ENCODE results near the gene MCC. TPM values are rescaled to one million over a fixed set of nuclear protein-coding genes. Genes with fewer than 3 reads are reported as not detected.

MCC gene
- total RNA-seq, 1 donor from 2014 or later: 2.5 TPM

GRCh38 chr5:113181853-113182490 lies 306.3 kb downstream of the MCC start:
- no peaks in the 10 kb centered on the region for H3F3A ChIP-seq (ENCODE audit: low read depth)
- H2AFZ ChIP-seq (replicated peaks): no peak overlapping the region
- no peak for DNase-seq (ENCODE audit: low spot score)
- Mint-ChIP-seq H3K4me3 (no peak overlapping the region), H3K36me3 (no peaks in the 10 kb centered on the region), H3K9me3 (no peaks in the 10 kb centered on the region), H3K4me1 (peaks cover 17% of the 10 kb centered on the region), H3K27me3 (ENCODE audit: insufficient read depth, low read depth) (peaks cover 2% of the 10 kb centered on the region), H3K27ac (no peak overlapping the region)
- no peaks in the 10 kb centered on the region for H3K79me2 ChIP-seq (ENCODE audit: low read depth)
- no peak overlapping the region for H3K27ac ChIP-seq
- no peaks in the 10 kb centered on the region for H3K36me3 ChIP-seq
- H3K9me3 ChIP-seq (ENCODE audit: low read depth): no peaks in the 10 kb centered on the region
- H3K9ac ChIP-seq: no peak overlapping the region
- H3K27me3 ChIP-seq: no peaks in the 10 kb centered on the region
- no peak overlapping the region for H3K4me2 ChIP-seq
- TF ChIP-seq EZH2 (IDR thresholded peaks at IDR 0.05) (no peak), EZH2phosphoT487 (IDR thresholded peaks at IDR 0.05) (no peak), CTCF (IDR thresholded peaks at IDR 0.05) (no peak)
- peaks cover 11% of the 10 kb centered on the region for H3K4me1 ChIP-seq
- no peaks in the 10 kb centered on the region for H4K20me1 ChIP-seq (ENCODE audit: low read depth)
- H3K4me3 ChIP-seq: no peak overlapping the region

GRCh38 chr5:113181409-113181808 lies 306.8 kb downstream of the MCC start:
- H3K4me1 ChIP-seq: peaks cover 11% of the 10 kb centered on the region
- DNase-seq (ENCODE audit: low spot score): no peak
- no peaks in the 10 kb centered on the region for H3F3A ChIP-seq (ENCODE audit: low read depth)
- no peaks in the 10 kb centered on the region for H3K79me2 ChIP-seq (ENCODE audit: low read depth)
- no peaks in the 10 kb centered on the region for H4K20me1 ChIP-seq (ENCODE audit: low read depth)
- H3K4me3 ChIP-seq: no peak overlapping the region
- H2AFZ ChIP-seq (replicated peaks): no peak overlapping the region
- H3K36me3 Mint-ChIP-seq: no peaks in the 10 kb centered on the region
- peaks cover 3% of the 10 kb centered on the region for H3K27me3 Mint-ChIP-seq (ENCODE audit: insufficient read depth, low read depth)
- H3K9ac ChIP-seq: no peak overlapping the region
- H3K4me1 Mint-ChIP-seq: peaks cover 15% of the 10 kb centered on the region
- no peak overlapping the region for H3K27ac Mint-ChIP-seq
- no peak for TF ChIP-seq EZH2 (IDR thresholded peaks at IDR 0.05)
- TF ChIP-seq CTCF (IDR thresholded peaks at IDR 0.05): no peak
- TF ChIP-seq EZH2phosphoT487 (IDR thresholded peaks at IDR 0.05): no peak
- no peak overlapping the region for H3K27ac ChIP-seq
- H3K27me3 ChIP-seq: no peaks in the 10 kb centered on the region
- no peak overlapping the region for H3K4me2 ChIP-seq
- no peaks in the 10 kb centered on the region for H3K9me3 Mint-ChIP-seq
- H3K4me3 Mint-ChIP-seq: no peak overlapping the region
- H3K36me3 ChIP-seq: no peaks in the 10 kb centered on the region
- no peaks in the 10 kb centered on the region for H3K9me3 ChIP-seq (ENCODE audit: low read depth)

GRCh38 chr5:113179156-113179555 lies 309.1 kb downstream of the MCC start:
- Mint-ChIP-seq H3K4me1 (peaks cover 3% of the 10 kb centered on the region), H3K4me3 (no peak overlapping the region), H3K27ac (no peak overlapping the region), H3K9me3 (no peaks in the 10 kb centered on the region), H3K27me3 (ENCODE audit: insufficient read depth, low read depth) (peaks cover 3% of the 10 kb centered on the region), H3K36me3 (no peaks in the 10 kb centered on the region)
- Histone ChIP-seq H3K79me2 (ENCODE audit: low read depth) (no peaks in the 10 kb centered on the region), H3K9me3 (ENCODE audit: low read depth) (no peaks in the 10 kb centered on the region), H3K4me1 (peaks cover 11% of the 10 kb centered on the region), H4K20me1 (ENCODE audit: low read depth) (no peaks in the 10 kb centered on the region), H3K27me3 (no peaks in the 10 kb centered on the region), H3K4me2 (no peak overlapping the region), H3K9ac (no peak overlapping the region), H3K4me3 (no peak overlapping the region), H3K36me3 (no peaks in the 10 kb centered on the region), H2AFZ (replicated peaks) (no peak overlapping the region), H3F3A (ENCODE audit: low read depth) (no peaks in the 10 kb centered on the region), H3K27ac (no peak overlapping the region)
- DNase-seq (ENCODE audit: low spot score): no peak
- TF ChIP-seq EZH2phosphoT487 (IDR thresholded peaks at IDR 0.05) (no peak), CTCF (IDR thresholded peaks at IDR 0.05) (no peak), EZH2 (IDR thresholded peaks at IDR 0.05) (no peak)
